HepG2 (cell line): ENCODE measurements around the gene ENG. TPM values are rescaled to one million over a fixed set of nuclear protein-coding genes. Genes with fewer than 3 reads are reported as not detected.

Source experiments
- ARHGAP35 ChIP-seq: sonication (generic); formaldehyde crosslinking; IDR thresholded peaks from 2 replicates; pipeline ENCODE4 v1.9.0; 2022; ENCODE audit warnings: mild to moderate bottlenecking, inconsistent platforms, moderate library complexity, missing genetic modification reagents, borderline replicate concordance
- ASH2L ChIP-seq: fragments of 300-600, 200-600 bp; sonication (generic); IDR thresholded peaks from 2 replicates; pipeline ENCODE4 v1.7.0; 2017; ENCODE audit warnings: low read depth, mild to moderate bottlenecking, moderate library complexity, mixed read lengths, low read length; ENCODE audit not compliant: insufficient read length
- CHD4 ChIP-seq: fragments of 200-600 bp; sonication (generic); IDR thresholded peaks from 2 replicates; pipeline ENCODE4 v1.7.0; 2017; ENCODE audit warnings: mild to moderate bottlenecking, low read length, borderline replicate concordance
- KLF6 ChIP-seq: IDR thresholded peaks from 2 replicates; pipeline ENCODE4 v1.8.0; 2016; ENCODE audit warnings: missing biosample characterization, missing genetic modification reagents
- MEIS2 ChIP-seq: sonication (generic); formaldehyde crosslinking; IDR thresholded peaks from 2 replicates; pipeline ENCODE4 v1.9.0; 2021; ENCODE audit warnings: mild to moderate bottlenecking, missing genetic modification reagents
- PLRG1 ChIP-seq: fragments of 450-650 bp; conservative IDR thresholded peaks from 2 replicates; pipeline ENCODE4 v1.6.1; 2016
- POLR2A ChIP-seq, 2 experiments: IDR thresholded peaks; 2 replicates each; pipeline ENCODE4 v1.6.1; 2011; ENCODE audit warnings: low read depth in 2 of 2, low read length in 2 of 2, mild to moderate bottlenecking in 1 of 2, moderate library complexity in 1 of 2; ENCODE audit not compliant: insufficient read depth in 1 of 2
- STAG1 ChIP-seq: sonication (generic); formaldehyde crosslinking; IDR thresholded peaks from 2 replicates; pipeline ENCODE4 v1.4.0; 2020; ENCODE audit warnings: missing genetic modification reagents
- TEF ChIP-seq: sonication (generic); formaldehyde crosslinking; IDR thresholded peaks from 2 replicates; pipeline ENCODE4 v1.5.0; 2020; ENCODE audit warnings: missing genetic modification reagents
- ZNF331 ChIP-seq: sonication (generic); formaldehyde crosslinking; IDR thresholded peaks from 2 replicates; pipeline ENCODE4 v1.4.0; 2020; ENCODE audit warnings: missing genetic modification reagents
- ZXDC ChIP-seq: sonication (generic); formaldehyde crosslinking; IDR thresholded peaks from 2 replicates; pipeline ENCODE4 v1.5.0; 2020; ENCODE audit warnings: mild to moderate bottlenecking, missing genetic modification reagents
- polyA plus RNA-seq, 8 experiments: library from polyadenylated mRNA; depleted of rRNA in 3 of 8; stranded (reverse) in 7 of 8; unstranded in 1 of 8; fragments of >200 nt; fragmentation: Illumina TruSeq in 4 of 8; extraction: Trizol in 4 of 8; gene quantifications; 2 replicates each; pipeline versions ENCODE4 v1.2.1 to v1.2.3, GENCODE V29; 2011 to 2016; ENCODE audit warnings: low read depth in 4 of 8, missing spikeins in 1 of 8, mixed read lengths in 1 of 8; ENCODE audit not compliant: insufficient read depth in 1 of 8
- total RNA-seq, 5 experiments: library from RNA; depleted of rRNA; stranded (reverse); fragments of >200 nt; fragmentation: Illumina TruSeq; extraction: Trizol; gene quantifications; 2 replicates each; pipeline ENCODE4 v1.2.3, GENCODE V29; 2016; ENCODE audit warnings: low read depth in 1 of 5

Gene ENG
- total and polyA plus RNA-seq, 2 of the 13 experiments (the other 11 are each of a cell fraction or from before 2014, with no cell fraction given), result 0.02 to 1.1 TPM

- TF ChIP-seq TEF (CRISPR knock-in tag) (no peak), ASH2L (no peak), STAG1 (peak; percentile 28; the same call in 1 of the 2 replicates), PLRG1 (no peak), CHD4 (no peak), MEIS2 (no peak), ARHGAP35 (CRISPR knock-in tag) (0 out of 2 replicates have a peak, but pooled peaks have one; percentile 2), ZNF331 (no peak), KLF6 (CRISPR knock-in tag) (no peak; the same call in 1 of the 2 replicates), ZXDC (CRISPR knock-in tag) (no peak), POLR2A (IDR thresholded peaks at IDR 0.05; ENCODE audit: insufficient read depth in 1 of 2, low read depth in 2 of 2, low read length in 2 of 2) (no peak)
These were observed 52.4 kb downstream of the ENG start (continued) for GRCh38 chr9:127801955-127802575.
